Progenitor cell of endocrine pancreas (in vitro differentiated cells): ENCODE data around the gene TCF15. TPM values are rescaled to one million over a fixed set of nuclear protein-coding genes. Genes with fewer than 3 reads are reported as not detected.

Source experiments
- DNase-seq: peaks from one replicate; pipeline ENCODE4 v3.0.0; 2021; ENCODE audit warnings: low spot score; ENCODE audit not compliant: unreplicated experiment
- H3K27ac Mint-ChIP-seq: 2 replicates; pipeline ENCODE4 v1.8.0; 2021; ENCODE audit warnings: mild to moderate bottlenecking, moderate library complexity, mixed read lengths
- H3K27me3 Mint-ChIP-seq: 2 replicates; pipeline ENCODE4 v1.8.0; 2021; ENCODE audit warnings: mixed read lengths
- H3K36me3 Mint-ChIP-seq: 2 replicates; pipeline ENCODE4 v1.8.0; 2022; ENCODE audit warnings: mixed read lengths; ENCODE audit not compliant: insufficient read depth
- H3K4me1 Mint-ChIP-seq: 2 replicates; pipeline ENCODE4 v1.8.0; 2021; ENCODE audit warnings: low read depth, mixed read lengths
- H3K4me3 Mint-ChIP-seq: 2 replicates; pipeline ENCODE4 v1.8.0; 2021; ENCODE audit warnings: low read depth, mild to moderate bottlenecking, moderate library complexity, mixed read lengths
- H3K9me3 Mint-ChIP-seq: 2 replicates; pipeline ENCODE4 v1.8.0; 2021; ENCODE audit warnings: low read depth, mixed read lengths
- CTCF ChIP-seq: fragments of 200-600 bp; sonication (generic); IDR thresholded peaks from one replicate; pipeline ENCODE4 v1.5.0; 2021; ENCODE audit warnings: antibody characterized with exemption, mild to moderate bottlenecking; ENCODE audit not compliant: unreplicated experiment
- total RNA-seq: library from RNA; stranded (reverse); gene quantifications from 2 replicates; pipeline ENCODE4 v1.2.1, GENCODE V29; 2021

Gene TCF15
- total RNA-seq, 1 donor from 2014 or later = not detected

- TF ChIP-seq CTCF = no peak
- H3K9me3 Mint-ChIP-seq = no peaks in the 10 kb centered on the region
- H3K27me3 Mint-ChIP-seq = peaks cover 19% of the 10 kb centered on the region
- peaks cover 12% of the 10 kb centered on the region for H3K4me1 Mint-ChIP-seq
- H3K4me3 Mint-ChIP-seq = no peak overlapping the region
- DNase-seq = no peak
- H3K27ac Mint-ChIP-seq = no peak overlapping the region
- H3K36me3 Mint-ChIP-seq = no peaks in the 10 kb centered on the region
Observed at GRCh38 chr20:631101-631500, 21.0 kb upstream of the TCF15 start.

GRCh38 chr20:626579-626978 lies 16.5 kb upstream of the TCF15 start:
- Mint-ChIP-seq H3K27me3 (peaks cover 37% of the 10 kb centered on the region), H3K36me3 (no peaks in the 10 kb centered on the region), H3K4me3 (no peak overlapping the region), H3K4me1 (no peaks in the 10 kb centered on the region), H3K27ac (no peak overlapping the region), H3K9me3 (no peaks in the 10 kb centered on the region)
- no peak for DNase-seq
- TF ChIP-seq CTCF = no peak

- H3K9me3 Mint-ChIP-seq = no peaks in the 10 kb centered on the region
- H3K27me3 Mint-ChIP-seq = peaks cover 46% of the 10 kb centered on the region
Observed at GRCh38 chr20:625360-625932, 15.3 kb upstream of the TCF15 start.

GRCh38 chr20:623704-624103 lies 13.6 kb upstream of the TCF15 start:
- Mint-ChIP-seq H3K4me3 (no peak overlapping the region), H3K27me3 (peaks cover 56% of the 10 kb centered on the region), H3K9me3 (no peaks in the 10 kb centered on the region), H3K27ac (no peak overlapping the region), H3K4me1 (no peaks in the 10 kb centered on the region), H3K36me3 (no peaks in the 10 kb centered on the region)
- no peak for TF ChIP-seq CTCF
- DNase-seq = no peak

More at GRCh38 chr20:625360-625932, 15.3 kb upstream of the TCF15 start:
- DNase-seq = no peak
- no peak for TF ChIP-seq CTCF
- H3K4me1 Mint-ChIP-seq = no peaks in the 10 kb centered on the region
- no peak overlapping the region for H3K4me3 Mint-ChIP-seq
- no peak overlapping the region for H3K27ac Mint-ChIP-seq
- H3K36me3 Mint-ChIP-seq = no peaks in the 10 kb centered on the region

- no peak overlapping the region for H3K27ac Mint-ChIP-seq
- peaks cover 2% of the 10 kb centered on the region for H3K9me3 Mint-ChIP-seq
Observed at GRCh38 chr20:623021-623420, 12.9 kb upstream of the TCF15 start.

More at GRCh38 chr20:623021-623420, 12.9 kb upstream of the TCF15 start:
- H3K27me3 Mint-ChIP-seq = peaks cover 49% of the 10 kb centered on the region
- H3K4me3 Mint-ChIP-seq = no peak overlapping the region
- H3K36me3 Mint-ChIP-seq = peaks cover under 1% of the 10 kb centered on the region
- TF ChIP-seq CTCF = no peak
- no peaks in the 10 kb centered on the region for H3K4me1 Mint-ChIP-seq
- no peak for DNase-seq
